ENCODE data around the gene DIPK2B. TPM values are rescaled to one million over a fixed set of nuclear protein-coding genes. Genes with fewer than 3 reads are reported as not detected.

The DIPK2B gene
- total RNA-seq = 10 to 100 TPM; 12.0 to 19.4 (median 16.2) TPM
- polyA plus RNA-seq = 10 to 100 TPM in 1 of 3 donors, 1 to 10 TPM in 2; 7.3 to 14.0 (median 8.2) TPM
- long read RNA-seq, donor 1, full-length matches to known transcripts = 1 of 3 reads
- long read RNA-seq, donor 1, partial matches to known transcripts = 0 of 3 reads
- long read RNA-seq, donor 1, other reads (novel, unspliced or antisense) = 2 of 3 reads
- long read RNA-seq, donor 2, full-length matches to known transcripts = 5 of 9 reads
- long read RNA-seq, donor 2, partial matches to known transcripts = 3 of 9 reads
- long read RNA-seq, donor 2, other reads (novel, unspliced or antisense) = 1 of 9 reads

GRCh38 chrX:45200741-45201234 lies at the start of gene DIPK2B:
DIPK2B (minus strand) TSS chrX:45200876; CDS start chrX:45200826, 50 bp downstream.
- Histone ChIP-seq H3K27me3 (ENCODE audit: insufficient read depth in 3 of 3, low read length in 2 of 3) (peaks cover 0 to 34% (median 0%) of the 10 kb centered on the region in 3 donors), H3K27ac (peak within 1 kb of the TSS; percentile 46), H3K4me3 (peak within 1 kb of the TSS; percentile 57), H3K9me3 (peaks cover 9% of the 10 kb centered on the region), H3K4me1 (no peaks in the 10 kb centered on the region), H3K36me3 (ENCODE audit: insufficient read depth in 1 of 2, low read depth in 1 of 2) (no peaks in the 10 kb centered on the region)
- DNase-seq (peak; percentile 17 to 59), ATAC-seq (peak; percentile 27 to 76 (median 64))
- intact Hi-C loops (cut with DNase I) = no loop called here
- no peak for TF ChIP-seq CTCF (IDR thresholded peaks at IDR 0.05)
- 54 to 74% (median 59%) methylated on average over 6 to 9 of the region's 9 CpGs for WGBS, 3 donors

GRCh38 chrX:45240301-45240700 lies 39.6 kb upstream of the DIPK2B start:
- TF ChIP-seq CTCF (IDR thresholded peaks at IDR 0.05) = no peak
- Histone ChIP-seq H3K36me3 (ENCODE audit: insufficient read depth in 1 of 2, low read depth in 1 of 2) (no peaks in the 10 kb centered on the region), H3K4me1 (no peaks in the 10 kb centered on the region), H3K27ac (no peak overlapping the region), H3K4me3 (no peak overlapping the region), H3K9me3 (no peaks in the 10 kb centered on the region), H3K27me3 (ENCODE audit: insufficient read depth in 3 of 3, low read length in 2 of 3) (no peaks in the 10 kb centered on the region)
- DNase-seq (no peak), ATAC-seq (no peak)
- intact Hi-C loops (cut with DNase I) = no loop called here
- WGBS, 3 donors = 75 to 89% (median 87%) methylated on average over 4 of the region's 4 CpGs

- intact Hi-C loops (cut with DNase I) = no loop called here
- TF ChIP-seq CTCF (IDR thresholded peaks at IDR 0.05) = no peak
- H3K4me3 ChIP-seq = no peak overlapping the region
- H3K27me3 ChIP-seq (ENCODE audit: insufficient read depth in 3 of 3, low read length in 2 of 3) = no peaks in the 10 kb centered on the region
- DNase-seq (no peak), ATAC-seq (no peak)
- WGBS, 3 donors = 46 to 72% (median 50%) methylated on average over 1 of the region's 1 CpG
- no peak overlapping the region for H3K27ac ChIP-seq
- H3K4me1 ChIP-seq = no peaks in the 10 kb centered on the region
- no peaks in the 10 kb centered on the region for H3K36me3 ChIP-seq (ENCODE audit: insufficient read depth in 1 of 2, low read depth in 1 of 2)
- no peaks in the 10 kb centered on the region for H3K9me3 ChIP-seq
Measured at GRCh38 chrX:45238489-45238888, 37.8 kb upstream of the DIPK2B start.

- TF ChIP-seq CTCF (IDR thresholded peaks at IDR 0.05) = no peak
- Histone ChIP-seq H3K27ac (no peak overlapping the region), H3K4me3 (no peak overlapping the region), H3K36me3 (ENCODE audit: insufficient read depth in 1 of 2, low read depth in 1 of 2) (no peaks in the 10 kb centered on the region), H3K27me3 (ENCODE audit: insufficient read depth in 3 of 3, low read length in 2 of 3) (peaks cover 0 to 5% (median 0%) of the 10 kb centered on the region in 3 donors), H3K9me3 (no peaks in the 10 kb centered on the region), H3K4me1 (no peaks in the 10 kb centered on the region)
- DNase-seq = no peak
- 36 to 71% (median 57%) methylated on average over 2 of the region's 2 CpGs for WGBS, 3 donors
- no peak for ATAC-seq
- intact Hi-C loops (cut with DNase I) = no loop called here
Measured at GRCh38 chrX:45233531-45233930, 32.9 kb upstream of the DIPK2B start.
